Measurements from ENCODE around the gene INPP4A.

DNA sequence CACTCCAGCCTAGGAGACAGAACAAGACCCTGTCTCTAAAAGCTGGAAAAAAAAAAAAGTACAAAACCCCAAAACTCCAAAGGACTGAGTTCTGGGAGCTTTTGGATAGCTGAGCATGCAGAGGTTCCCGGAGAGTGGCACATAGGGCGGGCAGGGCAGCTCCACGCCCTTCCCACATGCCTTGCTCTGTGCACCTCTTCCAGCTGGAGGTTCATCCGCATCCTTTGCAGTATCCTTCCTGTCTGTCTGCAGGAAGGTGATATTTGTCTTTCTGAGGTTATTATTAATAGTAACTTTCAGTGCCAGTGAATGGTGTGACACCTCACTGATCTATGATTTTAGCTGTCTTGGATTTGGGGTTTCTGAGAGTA is 70.2 kb downstream of the INPP4A start:
- TF ChIP-seq, protein P1, sequence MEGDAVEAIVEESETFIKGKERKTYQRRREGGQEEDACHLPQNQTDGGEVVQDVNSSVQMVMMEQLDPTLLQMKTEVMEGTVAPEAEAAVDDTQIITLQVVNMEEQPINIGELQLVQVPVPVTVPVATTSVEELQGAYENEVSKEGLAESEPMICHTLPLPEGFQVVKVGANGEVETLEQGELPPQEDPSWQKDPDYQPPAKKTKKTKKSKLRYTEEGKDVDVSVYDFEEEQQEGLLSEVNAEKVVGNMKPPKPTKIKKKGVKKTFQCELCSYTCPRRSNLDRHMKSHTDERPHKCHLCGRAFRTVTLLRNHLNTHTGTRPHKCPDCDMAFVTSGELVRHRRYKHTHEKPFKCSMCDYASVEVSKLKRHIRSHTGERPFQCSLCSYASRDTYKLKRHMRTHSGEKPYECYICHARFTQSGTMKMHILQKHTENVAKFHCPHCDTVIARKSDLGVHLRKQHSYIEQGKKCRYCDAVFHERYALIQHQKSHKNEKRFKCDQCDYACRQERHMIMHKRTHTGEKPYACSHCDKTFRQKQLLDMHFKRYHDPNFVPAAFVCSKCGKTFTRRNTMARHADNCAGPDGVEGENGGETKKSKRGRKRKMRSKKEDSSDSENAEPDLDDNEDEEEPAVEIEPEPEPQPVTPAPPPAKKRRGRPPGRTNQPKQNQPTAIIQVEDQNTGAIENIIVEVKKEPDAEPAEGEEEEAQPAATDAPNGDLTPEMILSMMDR (IDR thresholded peaks at IDR 0.05): no peak
- TF ChIP-seq POLR2A (IDR thresholded peaks at IDR 0.05): no peak

Measured in upper lobe of left lung (tissue), 4 donors.